ENCODE results near the gene TBXAS1. TPM values are rescaled to one million over a fixed set of nuclear protein-coding genes. Genes with fewer than 3 reads are reported as not detected.

TBXAS1 gene
- polyA plus RNA-seq, 4 donors: 22.9 to 28.9 (median 25.4) TPM

GRCh38 chr7:139973101-139974050 lies 144.3 kb downstream of the TBXAS1 start:
- DNase-seq (ENCODE audit: low read depth in 4 of 4, low spot score in 3 of 4): peak in 1 of 4 donors; percentile 65

- DNase-seq (ENCODE audit: low read depth in 4 of 4, low spot score in 3 of 4): no peak
These were observed 145.2 kb downstream of the TBXAS1 start for GRCh38 chr7:139974179-139974811.

GRCh38 chr7:139976055-139976837 lies 147.2 kb downstream of the TBXAS1 start:
- DNase-seq (ENCODE audit: low read depth in 4 of 4, low spot score in 3 of 4): no peak

- DNase-seq (ENCODE audit: low read depth in 4 of 4, low spot score in 3 of 4): no peak
These were observed 148.0 kb downstream of the TBXAS1 start for GRCh38 chr7:139976838-139977656.

GRCh38 chr7:139981511-139981895 lies 152.4 kb downstream of the TBXAS1 start:
- no peak for DNase-seq (ENCODE audit: low read depth in 4 of 4, low spot score in 3 of 4)

GRCh38 chr7:139982927-139983920 lies 154.2 kb downstream of the TBXAS1 start:
- DNase-seq (ENCODE audit: low read depth in 4 of 4, low spot score in 3 of 4): no peak

- no peak for DNase-seq (ENCODE audit: low read depth in 4 of 4, low spot score in 3 of 4)
These were observed 155.8 kb downstream of the TBXAS1 start for GRCh38 chr7:139984642-139985539.

GRCh38 chr7:139985811-139986210 lies 156.7 kb downstream of the TBXAS1 start:
- no peak for DNase-seq (ENCODE audit: low read depth in 4 of 4, low spot score in 3 of 4)

GRCh38 chr7:139987691-139988516 lies 158.8 kb downstream of the TBXAS1 start:
- DNase-seq (ENCODE audit: low read depth in 4 of 4, low spot score in 3 of 4): no peak

- no peak for DNase-seq (ENCODE audit: low read depth in 4 of 4, low spot score in 3 of 4)
These were observed 160.5 kb downstream of the TBXAS1 start for GRCh38 chr7:139989366-139990141.

GRCh38 chr7:139990142-139990535 lies 161.1 kb downstream of the TBXAS1 start:
- no peak for DNase-seq (ENCODE audit: low read depth in 4 of 4, low spot score in 3 of 4)

GRCh38 chr7:139990571-139991268 lies 161.7 kb downstream of the TBXAS1 start:
- DNase-seq (ENCODE audit: low read depth in 4 of 4, low spot score in 3 of 4): no peak

GRCh38 chr7:139991269-139991666 lies 162.2 kb downstream of the TBXAS1 start:
- DNase-seq (ENCODE audit: low read depth in 4 of 4, low spot score in 3 of 4): no peak

- DNase-seq (ENCODE audit: low read depth in 4 of 4, low spot score in 3 of 4): no peak
These were observed 162.8 kb downstream of the TBXAS1 start for GRCh38 chr7:139991911-139992310.

GRCh38 chr7:139992353-139993044 lies 163.4 kb downstream of the TBXAS1 start:
- DNase-seq (ENCODE audit: low read depth in 4 of 4, low spot score in 3 of 4): no peak
